Neural cell (in vitro differentiated cells): ENCODE measurements around the gene DENND10.

Experiments
- CTCF ChIP-seq: fragments of 450-650 bp; IDR thresholded peaks from 2 replicates; pipeline ENCODE4 v1.5.1; 2014; ENCODE audit warnings: antibody characterized with exemption, mild to moderate bottlenecking, moderate library complexity; ENCODE audit not compliant: poor library complexity, severe bottlenecking
- EP300 ChIP-seq: fragments of 450-650 bp; conservative IDR thresholded peaks from 2 replicates; pipeline ENCODE4 v1.6.1; 2014; ENCODE audit warnings: antibody characterized with exemption, mild to moderate bottlenecking, moderate library complexity; ENCODE audit not compliant: poor library complexity, severe bottlenecking
- EZH2 ChIP-seq: fragments of 200-600, 300-800 bp; shearing (Covaris generic), sonication (generic); IDR thresholded peaks from 2 replicates; pipeline ENCODE4 v1.6.1; 2014; ENCODE audit warnings: antibody characterized with exemption, low read length, borderline replicate concordance, mild to moderate bottlenecking; ENCODE audit not compliant: insufficient read depth, poor library complexity, severe bottlenecking
- MXI1 ChIP-seq: fragments of 450-650 bp; conservative IDR thresholded peaks from 2 replicates; pipeline ENCODE4 v1.6.1; 2014; ENCODE audit warnings: antibody characterized with exemption, mild to moderate bottlenecking; ENCODE audit not compliant: poor library complexity, severe bottlenecking
- POLR2AphosphoS5 ChIP-seq: IDR thresholded peaks from 2 replicates; pipeline ENCODE4 v1.6.1; 2012
- RAD21 ChIP-seq: fragments of 450-650 bp; conservative IDR thresholded peaks from 2 replicates; pipeline ENCODE4 v1.6.1; 2014; ENCODE audit warnings: antibody characterized with exemption, mild to moderate bottlenecking, moderate library complexity
- REST ChIP-seq: IDR thresholded peaks from 2 replicates; pipeline ENCODE4 v1.6.1; 2012; ENCODE audit warnings: borderline replicate concordance
- SMC3 ChIP-seq: fragments of 450-650 bp; conservative IDR thresholded peaks from 2 replicates; pipeline ENCODE4 v1.6.1; 2014; ENCODE audit warnings: antibody characterized with exemption, mild to moderate bottlenecking, moderate library complexity; ENCODE audit not compliant: poor library complexity
- TAF1 ChIP-seq: IDR thresholded peaks from 2 replicates; pipeline ENCODE4 v1.6.1; 2012; ENCODE audit warnings: low read depth

- TF ChIP-seq SMC3 (no peak), CTCF (no peak), TAF1 (no peak), EZH2 (no peak), EP300 (no peak), RAD21 (no peak), POLR2AphosphoS5 (no peak), REST (no peak), MXI1 (no peak)
Observed at GRCh38 chr10:119135513-119135881, 31.6 kb downstream of the DENND10 start.
